ENCODE results near the gene SYNPR. TPM values are rescaled to one million over a fixed set of nuclear protein-coding genes. Genes with fewer than 3 reads are reported as not detected.

SYNPR gene
- total RNA-seq, 1 donor from 2014 or later: not detected

GRCh38 chr3:63557912-63558311, 279.8 kb downstream of the SYNPR start:
- Histone ChIP-seq H3K36me3 (no peaks in the 10 kb centered on the region), H3K27me3 (ENCODE audit: low read depth) (no peaks in the 10 kb centered on the region), H3K9me3 (no peaks in the 10 kb centered on the region), H3K27ac (no peak overlapping the region), H3K4me1 (no peaks in the 10 kb centered on the region), H3K4me3 (no peak overlapping the region)
- DNase-seq (no peak), ATAC-seq (no peak)
- TF ChIP-seq, protein P1, sequence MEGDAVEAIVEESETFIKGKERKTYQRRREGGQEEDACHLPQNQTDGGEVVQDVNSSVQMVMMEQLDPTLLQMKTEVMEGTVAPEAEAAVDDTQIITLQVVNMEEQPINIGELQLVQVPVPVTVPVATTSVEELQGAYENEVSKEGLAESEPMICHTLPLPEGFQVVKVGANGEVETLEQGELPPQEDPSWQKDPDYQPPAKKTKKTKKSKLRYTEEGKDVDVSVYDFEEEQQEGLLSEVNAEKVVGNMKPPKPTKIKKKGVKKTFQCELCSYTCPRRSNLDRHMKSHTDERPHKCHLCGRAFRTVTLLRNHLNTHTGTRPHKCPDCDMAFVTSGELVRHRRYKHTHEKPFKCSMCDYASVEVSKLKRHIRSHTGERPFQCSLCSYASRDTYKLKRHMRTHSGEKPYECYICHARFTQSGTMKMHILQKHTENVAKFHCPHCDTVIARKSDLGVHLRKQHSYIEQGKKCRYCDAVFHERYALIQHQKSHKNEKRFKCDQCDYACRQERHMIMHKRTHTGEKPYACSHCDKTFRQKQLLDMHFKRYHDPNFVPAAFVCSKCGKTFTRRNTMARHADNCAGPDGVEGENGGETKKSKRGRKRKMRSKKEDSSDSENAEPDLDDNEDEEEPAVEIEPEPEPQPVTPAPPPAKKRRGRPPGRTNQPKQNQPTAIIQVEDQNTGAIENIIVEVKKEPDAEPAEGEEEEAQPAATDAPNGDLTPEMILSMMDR (IDR thresholded peaks at IDR 0.05): no peak
- intact Hi-C loops (cut with DNase I): no loop called here

GRCh38 chr3:63559884-63560283, 281.8 kb downstream of the SYNPR start:
- Histone ChIP-seq H3K27ac (no peak overlapping the region), H3K36me3 (no peaks in the 10 kb centered on the region), H3K27me3 (ENCODE audit: low read depth) (no peaks in the 10 kb centered on the region), H3K9me3 (no peaks in the 10 kb centered on the region), H3K4me1 (no peaks in the 10 kb centered on the region), H3K4me3 (no peak overlapping the region)
- ATAC-seq (no peak), DNase-seq (no peak)
- intact Hi-C loops (cut with DNase I): no loop called here
- TF ChIP-seq, protein P1 (IDR thresholded peaks at IDR 0.05): no peak

- intact Hi-C loops (cut with DNase I): no loop called here
- DNase-seq (no peak), ATAC-seq (no peak)
- Histone ChIP-seq H3K27me3 (ENCODE audit: low read depth) (no peaks in the 10 kb centered on the region), H3K4me1 (no peaks in the 10 kb centered on the region), H3K9me3 (no peaks in the 10 kb centered on the region), H3K4me3 (no peak overlapping the region), H3K36me3 (no peaks in the 10 kb centered on the region), H3K27ac (no peak overlapping the region)
- TF ChIP-seq, protein P1 (IDR thresholded peaks at IDR 0.05): no peak
Measured at GRCh38 chr3:63561879-63562278, 283.8 kb downstream of the SYNPR start.

DNA sequence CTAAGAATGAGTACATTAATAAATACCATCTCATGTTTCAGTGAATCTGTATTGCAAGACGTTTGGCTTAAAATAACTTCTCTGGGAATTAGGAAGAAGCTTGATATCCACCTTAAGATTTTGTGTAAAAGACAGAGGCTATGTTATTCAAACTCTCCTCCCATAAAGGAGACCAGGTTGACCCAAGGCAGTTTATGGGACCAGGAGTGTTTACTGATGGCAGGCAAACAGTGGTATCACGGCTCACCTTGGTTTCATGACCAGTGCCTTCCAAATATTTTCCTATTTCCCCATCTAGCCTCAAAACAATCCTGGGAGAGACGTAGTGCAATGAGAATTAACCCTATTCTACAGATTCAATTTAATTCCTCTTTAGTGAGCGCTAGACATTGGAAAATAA, 284.2 kb downstream of the SYNPR start:
- TF ChIP-seq, protein P1 (IDR thresholded peaks at IDR 0.05): no peak
- Histone ChIP-seq H3K36me3 (no peaks in the 10 kb centered on the region), H3K27me3 (ENCODE audit: low read depth) (no peaks in the 10 kb centered on the region), H3K4me1 (no peaks in the 10 kb centered on the region), H3K9me3 (no peaks in the 10 kb centered on the region), H3K4me3 (no peak overlapping the region), H3K27ac (no peak overlapping the region)
- no peak for DNase-seq
- ATAC-seq: no peak
- intact Hi-C loops (cut with DNase I): no loop called here

DNA sequence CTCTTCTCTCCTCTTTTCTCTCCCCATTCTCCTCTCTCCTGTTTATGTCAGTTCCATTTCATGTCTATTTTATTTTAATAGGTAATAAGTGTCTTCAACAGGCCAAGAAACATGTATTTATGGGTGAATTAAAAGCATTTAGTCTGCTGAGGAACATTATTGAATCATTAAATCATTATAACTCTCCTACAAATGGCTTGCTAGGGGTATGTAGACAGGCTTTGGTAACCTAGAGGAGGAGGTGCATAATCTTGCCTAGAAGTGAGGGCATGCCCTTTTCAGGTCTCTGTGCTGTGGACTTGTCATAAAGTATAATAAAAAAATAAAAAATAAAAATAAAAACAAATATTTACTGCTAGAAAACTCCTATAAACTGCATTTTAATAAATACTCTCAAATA, 285.5 kb downstream of the SYNPR start:
- DNase-seq: no peak
- Histone ChIP-seq H3K36me3 (no peaks in the 10 kb centered on the region), H3K4me3 (no peak overlapping the region), H3K9me3 (no peaks in the 10 kb centered on the region), H3K4me1 (no peaks in the 10 kb centered on the region), H3K27ac (no peak overlapping the region), H3K27me3 (ENCODE audit: low read depth) (no peaks in the 10 kb centered on the region)
- TF ChIP-seq, protein P1 (IDR thresholded peaks at IDR 0.05): no peak
- ATAC-seq: no peak
- intact Hi-C loops (cut with DNase I): no loop called here

DNA sequence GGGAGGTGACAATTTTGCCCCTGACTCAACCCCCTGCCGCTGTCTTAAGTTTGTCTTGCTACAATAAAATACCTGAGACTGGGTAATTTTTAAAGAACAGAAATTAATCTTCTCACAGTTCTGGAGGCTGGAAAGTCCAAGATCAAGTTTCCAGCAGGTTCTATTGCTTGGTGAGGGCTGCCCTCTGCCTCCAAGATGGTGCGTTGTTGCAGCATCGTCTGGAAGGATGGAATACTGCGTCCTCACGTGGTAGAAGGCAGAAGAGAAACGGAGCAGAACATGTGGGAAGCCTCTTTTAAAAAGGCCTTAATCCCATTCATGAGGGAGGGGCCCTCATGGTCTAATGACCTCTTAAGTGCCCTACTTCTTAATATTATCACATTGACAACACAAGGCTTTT, 287.1 kb downstream of the SYNPR start:
- Histone ChIP-seq H3K27me3 (ENCODE audit: low read depth) (no peaks in the 10 kb centered on the region), H3K9me3 (no peaks in the 10 kb centered on the region), H3K4me1 (no peaks in the 10 kb centered on the region), H3K27ac (no peak overlapping the region), H3K36me3 (no peaks in the 10 kb centered on the region), H3K4me3 (no peak overlapping the region)
- intact Hi-C loops (cut with DNase I): no loop called here
- DNase-seq: no peak
- no peak for ATAC-seq
- TF ChIP-seq, protein P1 (IDR thresholded peaks at IDR 0.05): no peak

Measured in lower lobe of right lung (tissue), 2 donors.